DLD1 (cell line): Measurements from ENCODE around the gene IL1R1.

Experiments
- in situ Hi-C: cut with HindIII; loops from 2 replicates; pipeline ENCODE4 v1.10.0; 2017; ENCODE audit warnings: low sequenced_read_pairs

The IL1R1 gene

GRCh38 chr2:102194609-102195268, 52.2 kb downstream of the IL1R1 start:
- in situ Hi-C loops = no loop called here

- in situ Hi-C loops = no loop called here
These were observed 55.0 kb downstream of the IL1R1 start for GRCh38 chr2:102197389-102198137.

- in situ Hi-C loops = no loop called here
These were observed 58.0 kb downstream of the IL1R1 start for GRCh38 chr2:102200539-102200938.

- in situ Hi-C loops = no loop called here
These were observed 62.1 kb downstream of the IL1R1 start for GRCh38 chr2:102204638-102205037.

GRCh38 chr2:102206666-102207341, 64.3 kb downstream of the IL1R1 start:
- in situ Hi-C loops = no loop called here

GRCh38 chr2:102208774-102209173, 66.2 kb downstream of the IL1R1 start:
- in situ Hi-C loops = no loop called here

GRCh38 chr2:102209474-102209873, 66.9 kb downstream of the IL1R1 start:
- in situ Hi-C loops = no loop called here

GRCh38 chr2:102217032-102217431, 74.5 kb downstream of the IL1R1 start:
- in situ Hi-C loops = no loop called here

GRCh38 chr2:102224824-102225739, 82.5 kb downstream of the IL1R1 start:
- in situ Hi-C loops = no loop called here

GRCh38 chr2:102226171-102226570, 83.6 kb downstream of the IL1R1 start:
- in situ Hi-C loops = no loop called here

GRCh38 chr2:102226612-102227391, 84.3 kb downstream of the IL1R1 start:
- in situ Hi-C loops = no loop called here

- in situ Hi-C loops = no loop called here
These were observed 86.7 kb downstream of the IL1R1 start for GRCh38 chr2:102229141-102229769.
